Measurements from ENCODE around the gene MXI1.

GRCh38 chr10:110214371-110214826, 7.0 kb downstream of the MXI1 start:
- TF ChIP-seq CTCF (conservative IDR thresholded peaks at IDR 0.05; ENCODE audit: low read depth in 2 of 2) (no peak), EZH2 (IDR thresholded peaks at IDR 0.05; ENCODE audit: low read depth, unreplicated experiment) (no peak), POLR2AphosphoS5 (IDR thresholded peaks at IDR 0.05; ENCODE audit: low read depth) (no peak), EZH2phosphoT487 (IDR thresholded peaks at IDR 0.05; ENCODE audit: unreplicated experiment) (no peak), CREB1 (CRISPR knock-in tag; IDR thresholded peaks at IDR 0.05; ENCODE audit: low read depth) (no peak)

All from GM23338 (cell line).